Measurements from ENCODE around the gene SHH. TPM values are rescaled to one million over a fixed set of nuclear protein-coding genes. Genes with fewer than 3 reads are reported as not detected.

The SHH gene
- polyA plus RNA-seq, 4 donors, result 0.22 to 4.9 (median 3.3) TPM

GRCh38 chr7:155795401-155795800 lies 16.9 kb downstream of the SHH start:
- DNase-seq (ENCODE audit: low read depth in 4 of 4, low spot score in 3 of 4), result no peak

- DNase-seq (ENCODE audit: low read depth in 4 of 4, low spot score in 3 of 4), result no peak
Observed at GRCh38 chr7:155794196-155794595, 18.1 kb downstream of the SHH start.

GRCh38 chr7:155793720-155794119 lies 18.5 kb downstream of the SHH start:
- DNase-seq (ENCODE audit: low read depth in 4 of 4, low spot score in 3 of 4), result no peak

GRCh38 chr7:155792999-155793560 lies 19.2 kb downstream of the SHH start:
- DNase-seq (ENCODE audit: low read depth in 4 of 4, low spot score in 3 of 4), result no peak

- DNase-seq (ENCODE audit: low read depth in 4 of 4, low spot score in 3 of 4), result no peak
Observed at GRCh38 chr7:155792315-155792960, 19.8 kb downstream of the SHH start.

GRCh38 chr7:155791836-155792235 lies 20.4 kb downstream of the SHH start:
- DNase-seq (ENCODE audit: low read depth in 4 of 4, low spot score in 3 of 4), result no peak

- DNase-seq (ENCODE audit: low read depth in 4 of 4, low spot score in 3 of 4), result no peak
Observed at GRCh38 chr7:155791214-155791737, 21.0 kb downstream of the SHH start.

GRCh38 chr7:155790666-155791065 lies 21.6 kb downstream of the SHH start:
- DNase-seq (ENCODE audit: low read depth in 4 of 4, low spot score in 3 of 4), result no peak

GRCh38 chr7:155789001-155789725 lies 23.1 kb downstream of the SHH start:
- no peak for DNase-seq (ENCODE audit: low read depth in 4 of 4, low spot score in 3 of 4)

- DNase-seq (ENCODE audit: low read depth in 4 of 4, low spot score in 3 of 4), result no peak
Observed at GRCh38 chr7:155788616-155789000, 23.7 kb downstream of the SHH start.

GRCh38 chr7:155787171-155787851 lies 25.0 kb downstream of the SHH start:
- DNase-seq (ENCODE audit: low read depth in 4 of 4, low spot score in 3 of 4), result no peak

GRCh38 chr7:155786491-155786890 lies 25.8 kb downstream of the SHH start:
- DNase-seq (ENCODE audit: low read depth in 4 of 4, low spot score in 3 of 4), result no peak

- DNase-seq (ENCODE audit: low read depth in 4 of 4, low spot score in 3 of 4), result no peak
Observed at GRCh38 chr7:155785536-155785935, 26.7 kb downstream of the SHH start.

- no peak for DNase-seq (ENCODE audit: low read depth in 4 of 4, low spot score in 3 of 4)
Observed at GRCh38 chr7:155782466-155782865, 29.8 kb downstream of the SHH start.

- no peak for DNase-seq (ENCODE audit: low read depth in 4 of 4, low spot score in 3 of 4)
Observed at GRCh38 chr7:155781433-155781832, 30.8 kb downstream of the SHH start.

GRCh38 chr7:155780884-155781283 lies 31.4 kb downstream of the SHH start:
- DNase-seq (ENCODE audit: low read depth in 4 of 4, low spot score in 3 of 4), result no peak

- no peak for DNase-seq (ENCODE audit: low read depth in 4 of 4, low spot score in 3 of 4)
Observed at GRCh38 chr7:155778349-155778748, 33.9 kb downstream of the SHH start.

GRCh38 chr7:155776606-155777005 lies 35.7 kb downstream of the SHH start:
- no peak for DNase-seq (ENCODE audit: low read depth in 4 of 4, low spot score in 3 of 4)

- DNase-seq (ENCODE audit: low read depth in 4 of 4, low spot score in 3 of 4), result no peak
Observed at GRCh38 chr7:155775691-155776090, 36.6 kb downstream of the SHH start.

- no peak for DNase-seq (ENCODE audit: low read depth in 4 of 4, low spot score in 3 of 4)
Observed at GRCh38 chr7:155774947-155775346, 37.3 kb downstream of the SHH start.

GRCh38 chr7:155773531-155773930 lies 38.7 kb downstream of the SHH start:
- DNase-seq (ENCODE audit: low read depth in 4 of 4, low spot score in 3 of 4), result no peak

All from left renal pelvis (tissue), 4 donors.